Measurements from ENCODE around the gene STK39.

Gene STK39

DNA sequence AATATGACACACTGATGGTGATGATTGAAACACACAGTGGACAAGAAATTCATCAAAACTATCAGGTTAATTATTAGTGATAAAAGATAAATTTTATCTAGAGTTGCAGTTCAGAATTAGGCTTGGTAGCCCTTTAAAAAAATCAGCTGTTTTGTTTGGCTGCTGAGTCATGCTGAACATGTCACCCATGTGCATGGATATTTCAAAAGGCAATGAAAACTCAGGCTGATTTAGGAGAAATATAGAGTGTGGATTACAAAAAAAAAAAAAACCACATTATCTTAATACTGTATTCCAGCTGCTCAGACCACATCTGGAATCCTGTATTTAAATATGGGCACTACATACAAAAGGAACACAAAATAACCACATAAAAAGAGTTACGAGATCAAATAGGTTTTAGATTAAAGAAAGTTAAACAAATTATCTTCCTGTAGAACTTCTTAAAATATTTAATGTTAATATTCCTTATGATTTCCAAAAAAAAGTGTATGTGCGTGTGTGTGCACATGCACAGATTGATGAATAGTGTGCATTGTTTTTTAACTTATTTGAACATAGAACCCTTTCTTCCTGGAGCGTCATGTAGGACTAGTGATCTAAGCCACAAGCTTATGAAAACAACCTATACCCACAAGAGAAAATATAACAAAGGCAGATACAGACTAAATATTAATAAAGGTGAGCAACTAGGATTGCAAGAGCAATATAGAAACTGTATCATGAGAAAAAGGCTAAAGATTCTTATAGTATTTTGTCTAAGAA is 186.2 kb downstream of the STK39 start:
- DNase-seq (ENCODE audit: low spot score) = no peak
- TF ChIP-seq, protein P1, sequence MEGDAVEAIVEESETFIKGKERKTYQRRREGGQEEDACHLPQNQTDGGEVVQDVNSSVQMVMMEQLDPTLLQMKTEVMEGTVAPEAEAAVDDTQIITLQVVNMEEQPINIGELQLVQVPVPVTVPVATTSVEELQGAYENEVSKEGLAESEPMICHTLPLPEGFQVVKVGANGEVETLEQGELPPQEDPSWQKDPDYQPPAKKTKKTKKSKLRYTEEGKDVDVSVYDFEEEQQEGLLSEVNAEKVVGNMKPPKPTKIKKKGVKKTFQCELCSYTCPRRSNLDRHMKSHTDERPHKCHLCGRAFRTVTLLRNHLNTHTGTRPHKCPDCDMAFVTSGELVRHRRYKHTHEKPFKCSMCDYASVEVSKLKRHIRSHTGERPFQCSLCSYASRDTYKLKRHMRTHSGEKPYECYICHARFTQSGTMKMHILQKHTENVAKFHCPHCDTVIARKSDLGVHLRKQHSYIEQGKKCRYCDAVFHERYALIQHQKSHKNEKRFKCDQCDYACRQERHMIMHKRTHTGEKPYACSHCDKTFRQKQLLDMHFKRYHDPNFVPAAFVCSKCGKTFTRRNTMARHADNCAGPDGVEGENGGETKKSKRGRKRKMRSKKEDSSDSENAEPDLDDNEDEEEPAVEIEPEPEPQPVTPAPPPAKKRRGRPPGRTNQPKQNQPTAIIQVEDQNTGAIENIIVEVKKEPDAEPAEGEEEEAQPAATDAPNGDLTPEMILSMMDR (IDR thresholded peaks at IDR 0.05; ENCODE audit: extremely low read depth, missing control alignments) = no peak

DNA sequence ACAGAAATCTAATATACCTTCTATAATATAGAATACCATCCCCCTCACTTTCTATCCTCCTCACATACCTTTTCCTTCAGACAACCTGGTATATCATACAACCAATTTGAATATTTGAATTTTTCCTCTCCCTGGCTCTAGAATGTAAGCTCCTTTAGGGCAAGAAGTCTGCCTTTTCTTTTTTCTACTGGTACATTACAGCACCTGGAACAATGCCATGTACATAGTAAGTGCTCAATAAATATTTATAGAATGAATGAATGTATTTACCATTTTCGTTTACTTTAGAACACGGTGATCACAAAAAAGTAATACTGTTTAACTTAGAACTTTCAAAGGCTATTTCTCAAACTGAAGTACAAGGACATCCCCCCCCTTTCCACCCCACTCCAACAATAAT is 187.6 kb downstream of the STK39 start:
- TF ChIP-seq, protein P1 (IDR thresholded peaks at IDR 0.05; ENCODE audit: extremely low read depth, missing control alignments) = no peak
- DNase-seq (ENCODE audit: low spot score) = no peak

DNA sequence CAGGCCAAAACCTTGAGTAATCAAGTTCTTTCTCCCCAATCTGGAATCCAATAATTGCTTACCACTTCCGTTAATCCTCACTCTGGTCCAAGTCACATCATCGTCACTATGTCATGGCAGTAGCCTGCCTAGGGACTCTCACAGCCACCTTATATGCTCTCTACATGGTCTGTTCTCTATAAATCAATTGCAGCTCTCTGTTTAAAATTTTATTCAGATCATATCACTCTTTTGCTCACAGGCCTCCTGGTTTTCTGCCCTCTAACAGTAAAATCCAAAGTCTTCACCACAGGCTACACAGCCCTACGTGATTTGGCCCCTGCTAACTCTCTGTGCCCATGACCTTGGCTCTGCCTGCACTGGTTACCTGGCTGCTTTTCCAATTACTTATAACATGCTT is 188.7 kb downstream of the STK39 start:
- TF ChIP-seq, protein P1 (IDR thresholded peaks at IDR 0.05; ENCODE audit: extremely low read depth, missing control alignments) = no peak
- no peak for DNase-seq (ENCODE audit: low spot score)

DNA sequence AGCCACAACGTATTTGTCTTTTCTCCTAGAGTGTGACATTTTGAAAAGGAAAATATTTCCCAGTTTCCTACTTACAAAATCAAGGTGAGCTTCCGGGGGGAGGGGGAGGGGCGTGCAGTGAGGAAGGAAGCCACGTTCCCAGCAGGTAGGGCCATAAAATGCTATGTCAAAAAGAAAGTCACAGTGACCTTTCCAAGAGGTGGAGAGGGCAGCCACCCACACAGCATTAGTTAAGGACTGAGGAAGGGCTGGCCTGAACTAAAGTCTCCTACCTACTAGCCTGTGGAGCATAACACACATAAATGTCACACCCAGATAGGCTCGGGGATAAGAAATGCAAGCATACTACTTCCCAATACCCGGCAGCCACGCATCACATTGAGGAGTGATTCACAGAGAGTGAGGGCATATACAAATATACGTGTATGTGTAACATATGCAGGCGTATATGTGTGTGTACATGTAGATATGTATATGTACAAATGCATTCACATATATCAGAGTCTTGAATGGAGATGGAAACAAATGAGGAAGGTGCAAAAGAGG is 191.1 kb downstream of the STK39 start:
- no peak for DNase-seq (ENCODE audit: low spot score)
- TF ChIP-seq, protein P1 (IDR thresholded peaks at IDR 0.05; ENCODE audit: extremely low read depth, missing control alignments) = no peak

DNA sequence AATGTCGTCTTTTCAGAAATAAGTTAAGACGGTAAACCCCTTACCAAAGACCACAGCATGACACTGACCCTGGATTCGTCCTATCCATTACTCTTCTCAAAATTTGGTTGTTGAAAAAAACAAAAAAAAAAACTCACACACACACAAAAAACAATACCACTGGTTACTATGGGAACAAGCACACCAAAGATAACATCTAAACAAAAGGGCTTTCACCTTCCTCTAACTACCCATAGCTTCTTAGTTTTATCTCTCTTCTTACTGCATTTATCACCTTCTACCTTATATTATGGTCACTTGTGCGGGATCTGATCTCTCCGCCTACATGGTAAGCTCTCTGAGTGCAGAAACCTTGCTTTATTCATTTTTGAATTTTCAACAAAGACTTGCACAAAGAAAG is 192.7 kb downstream of the STK39 start:
- TF ChIP-seq, protein P1 (IDR thresholded peaks at IDR 0.05; ENCODE audit: extremely low read depth, missing control alignments) = no peak

DNA sequence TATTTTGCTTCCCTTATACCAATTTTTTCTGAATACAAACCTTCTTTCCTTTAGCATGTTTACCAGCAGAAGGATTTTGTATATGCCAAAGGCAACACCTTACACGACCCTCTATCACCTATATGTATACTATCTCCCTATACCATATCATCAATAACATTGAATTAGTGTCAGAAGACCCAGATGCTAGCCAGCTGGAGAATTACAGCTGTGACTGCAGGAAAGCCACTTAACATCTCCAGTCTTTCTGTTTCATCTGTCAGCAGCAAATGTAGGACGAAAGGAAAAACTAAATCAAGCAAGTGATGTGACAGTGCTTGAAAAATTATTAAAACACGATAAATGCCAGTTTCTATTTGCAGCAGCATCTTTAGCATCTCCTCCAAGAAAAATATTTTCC is 193.7 kb downstream of the STK39 start:
- TF ChIP-seq, protein P1 (IDR thresholded peaks at IDR 0.05; ENCODE audit: extremely low read depth, missing control alignments) = no peak

More for the DNA sequence above, 192.7 kb downstream of the STK39 start:
- no peak for DNase-seq (ENCODE audit: low spot score)

DNA sequence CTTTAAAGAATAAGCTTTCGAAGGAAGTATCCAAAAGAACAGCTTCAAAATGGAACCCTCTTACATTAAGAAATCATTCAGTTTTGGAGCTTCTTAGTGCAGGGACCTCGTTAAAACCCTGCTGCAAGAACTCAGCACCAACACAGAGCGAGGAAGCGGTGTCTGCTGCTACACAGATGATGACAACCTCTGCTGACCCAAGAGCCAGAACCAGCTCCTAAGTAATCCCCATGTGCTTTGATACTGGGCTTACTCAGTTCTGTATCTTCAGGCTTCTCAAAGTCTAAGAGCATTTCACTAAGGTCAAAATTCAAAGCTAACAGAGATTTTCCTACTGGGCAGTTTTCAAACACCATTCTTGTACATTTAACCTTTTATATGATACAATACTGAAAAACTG is 194.6 kb downstream of the STK39 start:
- TF ChIP-seq, protein P1 (IDR thresholded peaks at IDR 0.05; ENCODE audit: extremely low read depth, missing control alignments) = no peak
- no peak for DNase-seq (ENCODE audit: low spot score)

More for the DNA sequence above, 193.7 kb downstream of the STK39 start:
- DNase-seq (ENCODE audit: low spot score) = no peak

All from GM20000 (cell line).